HG02943 (cell line): ENCODE measurements around the gene RNF169.

ENCODE experiments used
- ATAC-seq: cut with Tn5 transposase; IDR thresholded peaks from one replicate; pipeline ENCODE4 v1.9.1; 2021; ENCODE audit warnings: mild to moderate bottlenecking, low read depth, moderate library complexity; ENCODE audit not compliant: unreplicated experiment

Gene RNF169

GRCh38 chr11:74860743-74861142 lies 112.1 kb downstream of the RNF169 start:
- no peak for ATAC-seq

- ATAC-seq = no peak
Measured at GRCh38 chr11:74863410-74863809, 114.8 kb downstream of the RNF169 start.

- no peak for ATAC-seq
Measured at GRCh38 chr11:74866557-74866956, 117.9 kb downstream of the RNF169 start.

- ATAC-seq = no peak
Measured at GRCh38 chr11:74870485-74870884, 121.8 kb downstream of the RNF169 start.

- ATAC-seq = no peak
Measured at GRCh38 chr11:74871037-74871436, 122.4 kb downstream of the RNF169 start.

GRCh38 chr11:74877132-74877531 lies 128.5 kb downstream of the RNF169 start:
- no peak for ATAC-seq
